GM03348 (cell line): ENCODE measurements around the gene CCDC141.
A peak's percentile ranks its signal among the peaks of the same experiment; 100 is the strongest.

Experiments
- DNase-seq: peaks from one replicate; pipeline ENCODE4 v3.0.0; 2012; ENCODE audit warnings: low spot score

Gene CCDC141

DNA sequence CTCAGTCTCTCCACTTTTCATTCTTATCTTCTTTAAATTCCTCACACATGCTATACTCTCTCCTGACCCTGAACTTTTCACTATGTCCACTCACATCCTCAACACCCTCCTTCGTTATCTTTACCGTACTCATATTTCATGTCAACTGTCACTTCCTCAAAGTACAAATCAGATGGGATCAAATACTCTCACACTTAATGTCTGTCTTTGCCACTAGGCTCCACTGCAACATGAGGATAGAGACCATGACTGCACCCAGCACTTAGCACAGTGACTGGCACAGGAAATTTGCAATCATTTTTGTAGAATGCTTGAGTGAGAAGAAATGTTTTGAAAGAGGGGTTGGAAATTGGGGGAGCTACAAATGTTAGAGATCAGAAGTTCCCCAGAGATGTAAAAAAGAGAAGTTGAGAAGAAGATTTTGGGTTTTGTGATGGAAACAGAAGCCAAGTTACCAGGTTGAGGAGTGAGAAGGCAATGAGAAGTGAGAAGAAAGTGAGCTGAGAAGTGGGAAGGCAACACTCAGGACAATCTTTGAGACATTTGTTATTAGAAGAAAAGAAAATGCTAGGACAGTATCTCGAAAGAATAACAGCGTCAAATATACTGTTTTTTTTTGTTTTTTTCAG is 87.0 kb downstream of the CCDC141 start:
- DNase-seq: no peak

DNA sequence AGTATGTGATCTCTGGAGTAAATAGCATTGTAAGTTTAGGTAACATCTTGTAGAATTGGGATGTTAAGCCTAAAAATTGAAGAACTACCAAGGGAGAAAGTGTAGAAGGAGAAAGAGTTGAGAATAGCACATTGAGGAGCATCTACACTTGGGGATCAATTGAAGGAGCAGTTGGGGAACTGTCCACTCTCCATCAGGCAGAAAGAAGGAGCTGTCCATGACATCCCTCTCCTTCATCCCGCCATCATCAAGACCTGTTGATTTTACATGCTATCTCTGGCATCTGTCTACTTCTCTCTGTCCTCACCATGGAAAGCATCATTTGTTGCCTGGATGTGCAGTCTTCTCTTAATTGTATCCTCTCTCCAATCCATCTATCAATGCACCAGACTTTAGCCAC is 87.8 kb downstream of the CCDC141 start:
- no peak for DNase-seq

DNA sequence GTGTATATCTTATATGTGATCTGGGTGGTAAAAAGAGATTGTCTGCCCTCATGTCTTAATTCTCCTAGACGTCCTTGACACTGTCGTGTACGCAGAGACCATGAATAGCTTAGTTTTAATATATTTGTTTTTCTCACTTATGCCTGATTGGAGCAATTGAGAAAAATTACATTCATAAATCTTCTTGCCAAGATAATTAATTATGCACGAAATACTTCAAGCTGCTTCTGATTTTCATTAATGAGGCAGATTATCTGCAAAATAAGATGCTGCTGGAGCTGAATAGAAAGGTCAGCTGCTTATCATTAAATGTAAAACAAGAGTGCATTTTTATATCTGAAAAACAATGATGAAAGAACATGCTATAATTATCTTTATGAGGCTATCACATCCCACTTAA is 95.9 kb downstream of the CCDC141 start:
- DNase-seq: no peak

DNA sequence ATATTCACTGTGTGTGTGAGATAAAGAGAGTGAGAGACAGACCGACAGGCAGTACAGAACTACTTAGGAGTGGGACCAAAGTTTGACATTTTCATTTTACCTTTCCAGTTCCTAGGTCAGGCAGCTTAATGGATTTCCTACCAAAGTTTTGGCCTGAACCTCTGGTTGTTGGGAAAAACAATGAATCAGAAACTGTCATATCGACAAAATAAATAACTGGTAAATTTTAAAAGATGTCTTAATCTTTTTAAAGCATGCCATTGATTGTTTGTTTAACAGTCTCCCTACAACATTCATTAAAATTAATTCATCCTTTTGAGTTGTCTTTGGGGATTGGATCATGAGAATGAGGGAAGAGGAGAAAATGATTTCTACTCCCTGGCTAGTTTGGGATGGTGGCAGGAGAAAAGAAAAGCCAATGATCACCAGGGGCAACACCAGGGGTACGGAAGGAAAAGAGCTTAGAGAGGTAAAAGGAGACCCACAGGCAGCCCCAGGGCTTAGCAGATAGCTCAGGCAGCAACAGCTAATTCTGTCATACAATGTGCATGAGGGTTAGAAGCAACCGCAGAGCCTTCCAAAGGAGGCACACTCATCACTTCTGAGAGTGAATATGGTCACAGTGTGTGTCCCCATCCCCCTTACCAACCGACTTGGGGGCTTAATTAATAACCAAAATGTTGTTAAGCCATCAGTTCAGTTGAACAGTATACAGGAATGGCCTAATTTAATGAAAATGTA is 98.5 kb downstream of the CCDC141 start:
- no peak for DNase-seq

DNA sequence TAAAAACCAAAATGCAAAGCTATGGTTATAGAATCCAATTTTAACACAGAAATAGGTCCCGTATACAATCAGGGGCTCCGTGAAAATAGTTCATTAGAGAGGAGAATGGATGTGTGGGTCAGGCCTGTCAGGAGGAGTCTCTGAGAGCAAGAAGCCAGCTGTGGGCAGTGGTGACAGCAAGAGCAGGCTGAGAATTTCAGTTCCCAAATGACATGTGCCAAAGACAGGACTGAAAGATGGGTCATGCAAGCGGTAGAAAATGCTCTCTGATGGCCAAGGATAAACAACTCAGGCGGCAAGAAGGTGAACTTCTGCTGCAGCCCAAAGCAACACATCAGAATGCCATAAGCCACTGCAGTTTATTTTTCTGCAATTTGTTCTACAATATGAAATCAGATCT is 100.4 kb downstream of the CCDC141 start:
- no peak for DNase-seq

DNA sequence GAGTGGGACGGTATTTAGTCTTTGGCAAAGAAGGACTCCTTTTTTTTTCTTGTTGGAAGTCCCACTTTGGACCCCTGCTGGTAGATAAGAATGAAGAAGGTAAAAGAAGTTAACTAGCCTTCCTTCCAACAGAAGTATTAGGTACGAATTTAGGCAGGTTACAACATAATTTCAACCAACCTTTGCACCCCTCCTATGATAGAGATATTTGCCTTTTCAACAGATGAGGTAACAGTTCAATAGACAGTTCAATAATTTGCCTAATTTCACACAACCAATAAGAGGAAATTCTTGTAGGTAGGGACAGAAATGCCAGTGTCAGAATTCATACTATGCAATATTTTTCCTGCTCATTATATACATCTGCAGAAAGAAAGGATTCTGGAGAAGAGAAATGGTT is 100.8 kb downstream of the CCDC141 start:
- DNase-seq: no peak

DNA sequence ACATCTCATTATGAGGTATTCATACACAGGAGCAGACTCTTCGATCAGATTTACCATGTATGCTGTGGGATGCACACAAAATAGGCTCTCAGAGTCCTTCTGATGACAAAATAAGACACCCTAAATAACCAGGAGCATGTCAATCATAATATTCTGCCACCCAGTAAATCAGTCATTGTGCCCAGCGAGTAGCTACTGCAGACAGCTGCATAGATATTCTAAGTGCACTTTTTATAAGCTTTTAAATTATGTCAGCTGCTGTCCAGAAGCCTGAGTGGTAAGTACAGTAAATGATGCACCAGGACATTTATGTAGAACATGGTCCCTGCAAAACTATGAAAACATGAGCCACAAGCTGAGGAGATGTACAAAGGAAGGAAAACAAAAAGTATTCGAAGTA is 102.9 kb downstream of the CCDC141 start:
- no peak for DNase-seq

DNA sequence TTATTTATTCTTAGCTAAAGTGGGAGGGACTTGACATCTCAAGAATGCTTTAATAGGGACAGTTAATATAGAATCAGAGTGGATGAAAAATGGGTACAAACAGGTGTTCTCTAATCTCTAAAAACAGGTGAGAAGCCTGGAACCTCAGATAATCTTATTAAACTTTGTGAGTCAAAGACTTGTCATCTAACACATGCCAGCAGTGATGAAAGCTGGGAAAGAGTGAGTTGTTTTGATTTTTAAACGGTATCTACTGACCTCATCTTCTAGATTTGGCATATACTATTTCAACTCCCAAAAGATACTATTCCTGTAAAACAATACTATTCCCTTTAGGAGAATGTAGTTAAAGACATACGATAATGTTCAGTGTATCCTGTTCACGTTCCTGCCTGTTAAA is 103.4 kb downstream of the CCDC141 start:
- no peak for DNase-seq

DNA sequence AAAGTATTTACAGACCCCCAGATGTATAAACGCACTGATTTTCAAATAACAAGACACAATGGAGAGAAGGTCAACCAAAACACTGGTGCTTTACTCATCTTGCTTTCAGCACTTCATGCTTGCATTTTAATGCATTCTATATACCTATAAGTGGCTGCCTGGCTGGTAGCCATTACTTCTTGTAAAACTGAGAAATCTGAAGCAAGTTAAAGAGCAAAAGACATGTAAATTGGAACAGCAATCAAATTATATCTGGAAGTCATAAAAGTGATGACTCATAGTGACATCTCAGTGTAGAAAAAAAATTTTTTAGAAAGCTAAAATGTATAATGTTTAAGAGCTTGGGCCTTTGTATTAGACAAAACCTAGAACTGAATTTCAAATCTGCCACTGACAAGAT is 106.2 kb downstream of the CCDC141 start:
- DNase-seq: no peak

DNA sequence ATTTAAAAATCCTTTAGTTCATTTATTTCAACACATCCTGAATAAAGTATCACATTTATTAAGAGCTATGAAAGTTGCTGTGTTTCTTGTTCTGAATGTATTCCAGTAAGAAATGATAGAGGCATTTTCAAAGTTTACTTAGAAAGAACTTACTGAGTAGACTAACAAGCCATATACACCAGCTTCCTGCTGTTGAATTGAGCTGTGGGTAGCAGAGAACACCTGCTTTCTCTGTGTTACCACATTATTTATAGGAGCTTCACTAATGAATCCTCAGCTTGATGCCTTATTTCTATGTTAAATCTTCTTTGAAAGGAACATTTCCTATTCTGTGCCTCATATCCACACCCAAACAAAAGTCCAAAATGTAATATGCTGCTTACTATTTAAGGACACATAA is 115.4 kb downstream of the CCDC141 start:
- DNase-seq: no peak

DNA sequence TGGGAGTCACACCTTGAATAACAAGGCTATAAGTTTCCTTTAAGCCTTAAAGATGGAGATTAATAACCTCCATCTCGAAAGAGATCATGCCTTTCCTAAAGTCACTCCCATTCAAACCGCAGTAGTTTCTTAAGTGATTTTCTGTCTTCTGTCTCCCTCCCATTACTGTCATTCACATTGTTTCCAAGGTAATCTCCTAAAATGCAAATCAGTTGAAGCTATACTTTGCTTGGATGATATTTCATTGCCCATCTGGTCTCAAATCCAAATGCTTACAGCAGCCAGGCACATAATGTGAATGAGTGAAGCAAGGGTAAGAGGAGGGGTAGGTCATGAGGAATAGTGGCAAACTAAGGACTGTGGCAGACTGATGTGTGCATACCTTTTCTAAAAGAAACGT is 116.4 kb downstream of the CCDC141 start:
- no peak for DNase-seq

DNA sequence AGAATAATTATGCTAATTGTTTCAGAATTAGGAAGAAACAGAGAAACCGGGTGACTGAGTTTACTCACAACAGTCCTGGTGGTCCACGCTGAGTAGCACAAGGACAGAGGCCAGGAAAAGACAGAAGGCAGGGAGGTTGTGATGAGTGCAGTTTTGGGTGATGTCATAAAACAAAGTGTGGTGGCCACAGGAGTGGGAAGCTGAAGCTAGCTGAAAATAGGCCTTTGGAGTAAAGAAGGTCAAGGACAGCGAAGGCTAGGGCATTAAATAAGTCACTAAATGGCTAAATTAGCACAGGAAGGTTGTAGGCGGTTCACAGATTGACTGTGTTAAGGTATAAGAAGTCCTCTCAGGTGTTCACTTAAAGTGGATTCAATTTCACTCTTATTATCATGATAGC is 121.9 kb downstream of the CCDC141 start:
- DNase-seq: no peak

DNA sequence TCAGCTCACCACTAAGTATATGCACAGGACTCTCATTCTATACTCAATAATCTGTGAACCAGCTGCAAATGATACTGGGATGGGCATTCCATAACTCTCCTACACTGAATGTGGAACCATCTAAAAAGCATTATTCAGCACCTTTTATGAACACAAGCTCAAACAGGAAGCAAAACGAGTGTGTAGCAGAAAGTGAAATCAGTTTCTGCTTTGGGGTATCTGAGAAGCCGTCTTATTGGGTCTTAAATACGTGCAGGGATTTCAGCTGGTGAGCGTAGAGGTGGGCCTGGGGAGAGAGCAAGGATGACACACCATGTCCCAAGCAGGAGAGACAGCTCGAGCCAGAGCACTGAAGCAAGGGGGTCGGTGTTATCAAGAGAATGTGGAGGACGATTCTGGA is 122.8 kb downstream of the CCDC141 start:
- no peak for DNase-seq

DNA sequence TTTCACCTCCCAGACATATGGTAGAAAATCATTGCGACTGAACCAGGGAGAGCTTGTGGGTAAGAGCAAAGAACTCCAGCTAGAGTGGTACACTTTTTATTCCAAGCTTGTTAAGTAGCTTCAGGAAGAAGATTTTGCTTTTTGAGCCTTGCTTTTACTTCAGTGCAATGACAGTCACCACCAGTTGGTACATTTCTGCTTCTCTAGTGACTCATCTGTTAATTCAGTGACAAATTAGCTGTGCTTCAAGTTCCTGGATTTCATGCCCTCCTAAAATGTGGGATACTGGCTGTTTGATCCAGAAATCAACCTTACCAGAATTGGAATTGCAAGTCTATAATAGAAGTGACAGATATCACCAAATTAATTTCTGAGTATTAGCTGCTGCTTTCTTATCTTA is 125.1 kb downstream of the CCDC141 start:
- no peak for DNase-seq

DNA sequence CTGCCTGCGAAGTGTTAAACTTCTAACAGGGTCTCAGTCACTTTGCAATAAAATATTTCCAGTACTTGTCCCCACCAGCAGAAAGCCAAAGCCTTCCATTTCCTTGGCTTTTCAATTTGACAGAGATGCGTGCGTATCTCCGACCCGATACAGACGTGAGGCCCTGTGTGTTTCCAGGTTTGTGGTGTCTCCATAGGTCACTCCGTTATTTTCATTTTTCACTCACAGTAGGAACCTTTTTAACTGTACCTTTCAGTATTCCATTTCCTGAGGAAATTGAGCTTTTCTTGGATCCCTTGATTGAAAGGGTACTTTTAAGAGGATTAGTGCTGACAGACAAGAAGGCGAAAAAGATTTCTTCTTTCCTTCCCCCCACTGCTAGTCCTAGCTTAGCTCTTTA is 126.4 kb downstream of the CCDC141 start:
- no peak for DNase-seq

DNA sequence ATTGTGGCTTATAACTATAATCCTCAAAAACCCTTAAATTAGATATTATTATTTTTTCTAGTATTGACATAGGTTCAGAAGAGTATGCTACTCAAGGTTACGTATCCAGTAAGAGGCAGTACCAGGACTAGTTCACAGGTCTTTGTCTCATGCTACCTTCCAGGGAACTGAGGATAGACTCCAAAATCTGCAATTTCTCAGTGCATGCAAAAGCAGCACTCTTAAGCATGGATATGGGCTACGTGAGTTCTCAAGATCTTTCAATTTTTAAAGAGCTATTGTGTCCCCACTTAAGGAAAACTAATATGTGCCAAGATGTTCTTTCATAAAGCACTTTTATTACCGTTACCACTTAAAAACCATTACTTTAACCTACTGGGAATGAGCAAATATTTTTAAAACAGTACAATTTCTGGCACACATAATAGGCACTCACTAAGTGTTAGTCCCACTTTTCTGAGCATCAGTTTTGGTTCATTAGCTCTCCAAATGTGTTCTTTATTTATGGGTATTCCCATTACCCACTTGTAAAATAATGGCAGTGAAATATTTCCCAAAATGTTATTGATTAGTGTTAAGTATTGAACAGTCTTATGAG is 128.9 kb downstream of the CCDC141 start:
- DNase-seq: no peak

DNA sequence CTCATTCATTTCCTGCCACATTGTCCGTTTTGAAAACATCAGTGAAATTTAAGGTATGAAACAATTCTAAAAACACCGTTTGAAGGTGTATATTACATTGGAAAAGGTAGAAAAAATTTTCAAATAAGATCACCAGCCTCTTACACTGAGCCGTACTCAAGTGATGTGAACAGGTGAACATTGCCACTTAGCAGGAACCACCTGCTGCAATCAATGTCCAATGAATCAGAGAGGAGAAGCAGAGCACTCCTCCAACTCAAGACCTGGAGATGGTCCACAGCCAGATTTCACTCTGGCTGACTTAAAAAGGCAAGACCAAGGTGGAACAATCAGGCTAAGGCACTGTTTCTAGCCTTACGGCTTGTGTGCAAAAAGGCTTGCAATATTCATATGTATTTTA is 132.4 kb downstream of the CCDC141 start:
- DNase-seq: no peak

DNA sequence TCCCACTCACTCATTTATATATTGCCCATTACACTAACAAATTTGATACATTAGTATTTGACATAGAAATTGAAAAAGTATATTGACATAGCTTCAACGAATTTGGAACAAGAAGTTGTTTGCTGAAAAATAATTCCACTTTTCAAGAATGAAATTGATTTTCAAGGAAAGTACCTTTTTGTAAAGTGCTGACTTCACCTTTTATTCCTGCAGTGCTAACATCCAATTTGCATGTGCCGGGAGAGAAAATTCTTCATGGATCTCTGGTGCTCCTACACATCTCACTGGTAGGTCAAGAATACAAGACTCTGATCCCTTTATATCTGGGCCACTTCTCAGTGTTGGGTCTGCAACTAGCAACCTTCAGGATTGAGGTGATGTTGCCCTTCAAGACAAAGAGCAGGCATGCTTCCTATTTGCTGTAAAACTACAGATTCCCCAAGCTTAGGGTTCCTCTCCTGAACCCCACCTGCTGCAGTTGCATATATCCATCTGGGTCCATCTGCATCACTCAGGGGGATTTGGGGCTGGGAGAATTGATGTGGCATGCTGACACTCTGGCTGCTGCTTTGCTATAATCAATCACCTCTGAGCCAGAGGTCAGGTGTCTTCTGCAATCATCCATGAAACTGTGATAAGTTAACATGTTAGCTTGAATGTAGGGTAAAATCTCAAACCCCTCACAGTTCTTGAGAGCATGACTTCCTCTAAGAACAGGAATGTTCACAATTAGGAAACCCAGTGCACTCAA is 134.3 kb downstream of the CCDC141 start:
- no peak for DNase-seq

DNA sequence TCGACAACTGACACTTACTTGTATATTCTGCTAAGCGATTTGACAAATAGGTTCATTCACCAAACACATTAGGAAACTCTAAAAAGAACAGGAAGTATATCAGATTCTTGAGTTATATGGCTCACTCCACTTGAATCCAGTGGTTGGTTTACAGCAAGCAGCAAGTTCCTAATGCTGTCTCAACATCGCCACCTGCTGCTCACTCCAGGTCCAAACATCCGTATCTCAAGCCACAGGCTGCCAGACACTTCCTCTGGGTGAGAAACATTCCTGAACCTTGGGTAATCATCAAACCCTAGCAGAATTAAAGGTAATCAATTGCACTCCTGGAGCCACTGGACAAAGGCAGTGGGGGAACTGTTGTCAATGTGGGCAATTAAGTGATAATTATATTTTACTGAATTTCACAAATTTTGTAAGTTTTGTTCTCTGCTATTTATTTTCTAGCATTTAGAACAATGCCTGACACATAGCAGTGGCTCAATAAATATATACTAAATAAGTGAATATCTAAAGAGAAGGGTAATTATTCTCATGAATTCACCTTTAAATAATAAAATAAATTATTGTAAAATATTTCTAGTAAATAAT is 135.6 kb downstream of the CCDC141 start:
- peak; percentile 81 for DNase-seq

DNA sequence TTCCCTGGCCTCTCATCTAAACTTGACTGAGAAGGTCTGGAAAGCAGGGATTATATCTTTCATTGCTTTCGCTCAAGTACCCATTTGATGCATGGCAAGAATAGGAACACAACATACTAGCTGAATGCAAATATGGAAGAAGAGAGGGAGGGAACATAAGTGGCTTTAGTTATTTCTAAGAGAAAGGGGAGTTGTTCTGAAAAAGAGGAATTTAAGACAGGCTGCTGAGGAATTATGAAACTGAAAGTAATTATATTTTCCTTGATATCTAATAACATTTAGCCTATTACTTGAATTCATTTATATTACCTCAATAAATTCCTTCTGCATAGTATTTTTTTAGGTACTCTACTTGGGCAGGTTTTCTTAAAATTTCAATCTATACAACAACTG is 136.9 kb downstream of the CCDC141 start:
- no peak for DNase-seq

DNA sequence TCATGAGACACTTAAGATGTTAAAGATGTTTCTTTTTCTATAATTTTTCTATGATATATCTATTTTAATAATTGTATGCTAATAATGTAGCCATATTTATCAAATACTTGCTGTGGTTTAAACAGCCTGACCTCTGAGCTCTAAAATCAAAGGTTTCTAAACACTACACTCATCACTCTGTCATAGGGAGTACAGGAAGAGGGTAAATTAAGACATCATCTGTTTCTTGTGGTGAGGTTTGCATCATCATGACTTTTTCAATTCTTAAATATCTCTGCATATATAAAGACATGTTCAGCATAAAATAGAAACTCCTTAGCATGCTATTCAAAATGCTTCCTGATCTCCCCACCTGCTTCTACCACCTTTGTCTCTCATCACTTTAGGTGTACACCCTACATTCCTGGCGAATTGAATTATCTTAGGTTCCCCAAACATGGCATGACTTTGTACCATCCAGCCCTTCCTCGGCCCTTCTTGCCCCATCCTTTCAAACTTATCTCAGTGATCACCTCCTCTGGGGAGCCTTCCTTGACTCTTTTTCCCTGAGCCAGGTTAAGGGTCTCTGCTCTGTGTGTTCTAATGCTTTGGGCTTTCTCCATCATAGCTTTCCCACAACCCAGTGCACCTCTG is 137.4 kb downstream of the CCDC141 start:
- DNase-seq: no peak

DNA sequence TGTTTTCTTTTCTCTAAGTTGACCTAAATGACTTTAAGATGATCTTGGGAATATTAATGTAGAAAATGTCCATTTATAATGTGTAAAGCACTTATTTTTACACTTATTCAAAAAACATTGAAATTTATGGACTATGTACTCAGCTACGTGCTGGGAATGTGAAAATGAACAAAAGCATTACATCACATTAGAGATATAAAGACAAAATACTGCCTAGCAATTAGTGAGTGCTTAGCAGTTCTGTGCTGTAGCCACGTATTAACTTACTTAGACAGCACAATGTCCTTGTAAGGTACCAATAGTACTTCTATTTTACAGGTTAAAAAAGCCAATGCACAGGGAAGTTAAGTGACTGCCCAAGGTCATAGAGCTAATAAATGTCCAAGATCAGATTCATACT is 138.9 kb downstream of the CCDC141 start:
- no peak for DNase-seq
